Erythroblast (primary cell): ENCODE data around the gene TMEM38B.

Source experiments
- GATA1 ChIP-seq: IDR thresholded peaks from 2 replicates; pipeline ENCODE4 v1.6.1; 2011; ENCODE audit warnings: low read depth, mild to moderate bottlenecking, control low read depth, low read length, moderate library complexity
- POLR2A ChIP-seq: IDR thresholded peaks from 2 replicates; pipeline ENCODE4 v1.6.1; 2011; ENCODE audit warnings: mild to moderate bottlenecking, low read length

GRCh38 chr9:105722099-105722498, 27.8 kb downstream of the TMEM38B start:
- TF ChIP-seq POLR2A, result no peak
- TF ChIP-seq GATA1, result no peak
